ENCODE data around the gene SAMD8.

GRCh38 chr10:75208181-75208580 is 96.7 kb downstream of the SAMD8 start:
- TF ChIP-seq CTCF (IDR thresholded peaks at IDR 0.05) (no peak), REST (IDR thresholded peaks at IDR 0.05; ENCODE audit: insufficient read depth in 1 of 2, low read depth in 2 of 2, low read length in 1 of 2) (no peak), SIN3A (IDR thresholded peaks at IDR 0.05; ENCODE audit: borderline replicate concordance, insufficient read depth, low read depth, low read length) (no peak), TCF7L2 (IDR thresholded peaks at IDR 0.05; ENCODE audit: low read depth, low read length) (no peak), POLR2AphosphoS5 (IDR thresholded peaks at IDR 0.05; ENCODE audit: low read depth, low read length) (no peak)

All from Panc1 (cell line).